IMR-90 (cell line): Measurements from ENCODE around the gene TMEM17. TPM values are rescaled to one million over a fixed set of nuclear protein-coding genes. Genes with fewer than 3 reads are reported as not detected.

Source experiments
- ATAC-seq: fragments of 200-7000 bp; cut with Tn5 transposase; 2 replicates; pipeline ENCODE4 v1.9.1; 2020; ENCODE audit warnings: low read depth, mild to moderate bottlenecking, moderate library complexity
- BruUV-seq: library from RNA; stranded (reverse); fragments of 400-500 nt; replicated peaks from 2 replicates; lab custom pipeline; 2021; lab: Mats Ljungman, UMichigan
- CTCF ChIA-PET: fragments of 300-600 bp; formaldehyde crosslinking; extraction: SDS; loops from one replicate; lab custom pipeline; 2021; ENCODE audit warnings: antibody characterized with exemption; lab: Yijun Ruan, JAX
- POLR2A ChIA-PET: fragments of 300-600 bp; sonication (Branson Sonifier 250); formaldehyde crosslinking; loops from one replicate; lab custom pipeline; 2022; ENCODE audit warnings: antibody characterized with exemption; ENCODE audit not compliant: unreplicated experiment; lab: Charles Lee
- DNase-seq: peaks from one replicate; pipeline ENCODE4 v3.0.0; 2013
- H2AFZ ChIP-seq: replicated peaks from 2 replicates; pipeline ENCODE3; 2013; ENCODE audit warnings: low read length, mild to moderate bottlenecking; ENCODE audit not compliant: poor library complexity
- H2AK5ac ChIP-seq: 2 replicates; pipeline ENCODE4 v1.6.1; 2013; ENCODE audit warnings: low read depth, low read length, inconsistent platforms
- H2AK9ac ChIP-seq: replicated peaks from 2 replicates; pipeline ENCODE3; 2013; ENCODE audit warnings: mild to moderate bottlenecking, low read depth, low read length, moderate library complexity; ENCODE audit not compliant: poor library complexity
- H2BK120ac ChIP-seq: 2 replicates; pipeline ENCODE4 v1.6.1; 2013; ENCODE audit warnings: low read depth, low read length, inconsistent platforms
- H2BK15ac ChIP-seq: 3 replicates; pipeline ENCODE4 v1.6.1; 2013; ENCODE audit warnings: low read depth, low read length, inconsistent platforms
- H2BK20ac ChIP-seq: 2 replicates; pipeline ENCODE4 v1.6.1; 2013; ENCODE audit warnings: low read depth, mild to moderate bottlenecking, inconsistent platforms, low read length, moderate library complexity
- H2BK5ac ChIP-seq: 2 replicates; pipeline ENCODE4 v1.6.1; 2013; ENCODE audit warnings: mild to moderate bottlenecking, low read depth, low read length, inconsistent platforms; ENCODE audit not compliant: poor library complexity, severe bottlenecking
- H3K14ac ChIP-seq: replicated peaks from 2 replicates; pipeline ENCODE4 v1.6.1; 2013; ENCODE audit warnings: low read depth, low read length, inconsistent platforms
- H3K18ac ChIP-seq: 2 replicates; pipeline ENCODE4 v1.6.1; 2013; ENCODE audit warnings: low read depth, low read length, control low read depth
- H3K23ac ChIP-seq: 2 replicates; pipeline ENCODE4 v1.6.1; 2013; ENCODE audit warnings: low read depth, low read length, inconsistent platforms
- H3K27ac ChIP-seq: 2 replicates; pipeline ENCODE4 v1.5.1; 2013; ENCODE audit warnings: mild to moderate bottlenecking, control low read depth, low read length; ENCODE audit not compliant: insufficient read depth
- H3K27me3 ChIP-seq: 2 replicates; pipeline ENCODE4 v1.6.1; 2013; ENCODE audit warnings: low read length; ENCODE audit not compliant: control insufficient read depth, insufficient read depth
- H3K36me3 ChIP-seq: 2 replicates; pipeline ENCODE4 v1.6.1; 2013; ENCODE audit warnings: low read length, mixed read lengths; ENCODE audit not compliant: control insufficient read depth, insufficient read depth
- H3K4ac ChIP-seq: 2 replicates; pipeline ENCODE4 v1.6.1; 2013; ENCODE audit warnings: low read depth, low read length, inconsistent platforms
- H3K4me1 ChIP-seq: 2 replicates; pipeline ENCODE4 v1.6.1; 2013; ENCODE audit warnings: low read length, mixed read lengths; ENCODE audit not compliant: control insufficient read depth, insufficient read depth
- H3K4me2 ChIP-seq: 2 replicates; pipeline ENCODE4 v1.6.1; 2013; ENCODE audit warnings: low read depth, mild to moderate bottlenecking, control low read depth, low read length, moderate library complexity
- H3K4me3 ChIP-seq: 2 replicates; pipeline ENCODE4 v1.5.1; 2013; ENCODE audit warnings: low read depth, mild to moderate bottlenecking, control low read depth, low read length, moderate library complexity; ENCODE audit not compliant: insufficient read depth
- H3K56ac ChIP-seq: 2 replicates; pipeline ENCODE4 v1.6.1; 2013; ENCODE audit warnings: low read length, inconsistent platforms; ENCODE audit not compliant: insufficient read depth; ENCODE audit errors: extremely low read depth
- H3K79me1 ChIP-seq, 2 experiments: 2 replicates each; pipeline ENCODE4 v1.6.1; 2013; ENCODE audit warnings: low read length in 2 of 2, inconsistent platforms in 1 of 2, low read depth in 1 of 2
- H3K9ac ChIP-seq: 2 replicates; pipeline ENCODE4 v1.6.1; 2013; ENCODE audit warnings: low read depth, low read length, control low read depth
- H3K9me1 ChIP-seq: 2 replicates; pipeline ENCODE4 v1.6.1; 2013; ENCODE audit warnings: low read length, inconsistent platforms; ENCODE audit not compliant: insufficient read depth
- H3K9me3 ChIP-seq: 2 replicates; pipeline ENCODE4 v1.6.1; 2013; ENCODE audit warnings: low read length; ENCODE audit not compliant: control insufficient read depth, insufficient read depth
- H4K20me1 ChIP-seq: 2 replicates; pipeline ENCODE4 v1.6.1; 2013; ENCODE audit warnings: low read length, inconsistent platforms; ENCODE audit not compliant: insufficient read depth
- H4K5ac ChIP-seq: 2 replicates; pipeline ENCODE4 v1.6.1; 2013; ENCODE audit warnings: mild to moderate bottlenecking, low read depth, low read length, control low read depth
- H4K8ac ChIP-seq, 2 experiments: 2 replicates each; pipeline ENCODE4 v1.6.1; 2013; ENCODE audit warnings: low read depth in 2 of 2, low read length in 2 of 2, control low read depth in 1 of 2, inconsistent platforms in 1 of 2
- H4K91ac ChIP-seq: 2 replicates; pipeline ENCODE4 v1.6.1; 2013; ENCODE audit warnings: low read depth, low read length, inconsistent platforms; ENCODE audit not compliant: insufficient read depth
- BHLHE40 ChIP-seq: fragments of 150-350 bp; IDR thresholded peaks from 2 replicates; pipeline ENCODE4 v1.6.1; 2016; ENCODE audit warnings: mild to moderate bottlenecking, low read depth, low read length
- CEBPB ChIP-seq: IDR thresholded peaks from 2 replicates; pipeline ENCODE4 v1.6.1; 2012; ENCODE audit warnings: low read depth, low read length, improper control_type of control experiment
- CHD1 ChIP-seq: IDR thresholded peaks from 2 replicates; pipeline ENCODE4 v1.6.1; 2012; ENCODE audit warnings: low read depth, low read length, improper control_type of control experiment
- FOS ChIP-seq: fragments of 150-350 bp; IDR thresholded peaks from 2 replicates; pipeline ENCODE4 v1.6.1; 2016; ENCODE audit warnings: low read depth, low read length
- MAFK ChIP-seq: IDR thresholded peaks from 2 replicates; pipeline ENCODE4 v1.6.1; 2012; ENCODE audit warnings: low read depth, low read length, improper control_type of control experiment
- MAZ ChIP-seq: IDR thresholded peaks from 2 replicates; pipeline ENCODE4 v1.6.1; 2012; ENCODE audit warnings: low read depth, mild to moderate bottlenecking, low read length, improper control_type of control experiment, moderate library complexity, borderline replicate concordance
- MXI1 ChIP-seq: IDR thresholded peaks from 2 replicates; pipeline ENCODE4 v1.6.1; 2012; ENCODE audit warnings: low read depth, mild to moderate bottlenecking, low read length, moderate library complexity, borderline replicate concordance
- NFE2L2 ChIP-seq: fragments of 150-350 bp; IDR thresholded peaks from 2 replicates; pipeline ENCODE4 v1.6.1; 2016; ENCODE audit warnings: low read depth, mild to moderate bottlenecking, low read length
- POLR2A ChIP-seq: IDR thresholded peaks from 2 replicates; pipeline ENCODE4 v1.6.1; 2012; ENCODE audit warnings: mild to moderate bottlenecking, low read depth, low read length
- RAD21 ChIP-seq: IDR thresholded peaks from 2 replicates; pipeline ENCODE4 v1.6.1; 2012; ENCODE audit warnings: low read length, improper control_type of control experiment
- RCOR1 ChIP-seq: IDR thresholded peaks from 2 replicates; pipeline ENCODE4 v1.6.1; 2012; ENCODE audit warnings: mild to moderate bottlenecking, low read length, improper control_type of control experiment; ENCODE audit not compliant: insufficient replicate concordance
- RFX5 ChIP-seq: IDR thresholded peaks from 2 replicates; pipeline ENCODE4 v1.8.0; 2012; ENCODE audit warnings: low read depth, mild to moderate bottlenecking, low read length, moderate library complexity
- SMC3 ChIP-seq: fragments of 150-350 bp; IDR thresholded peaks from 2 replicates; pipeline ENCODE4 v1.6.1; 2016; ENCODE audit warnings: low read depth, mild to moderate bottlenecking, antibody characterized with exemption, low read length, moderate library complexity
- WGBS, 2 experiments: methylation state at CpG; one replicate each; pipeline versions ENCODE4 v1.1.5 to v1.1.7; 2013; ENCODE audit warnings: missing lambda C conversion rate in 2 of 2; ENCODE audit not compliant: insufficient read length in 1 of 2; ENCODE audit errors: extremely low coverage in 2 of 2; 5-methylcytosine and 5-hydroxymethylcytosine counted together
- dilution Hi-C: fragments of 300-500 bp; cut with HindIII; formaldehyde crosslinking; loops from one replicate; pipeline ENCODE4 v1.14.3; 2018; ENCODE audit warnings: low sequenced_read_pairs; ENCODE audit not compliant: unreplicated experiment
- in situ Hi-C: fragments of 300-500 bp; cut with MboI; formaldehyde crosslinking; loops from 3 replicates; pipeline ENCODE4 v1.14.3; 2019; ENCODE audit warnings: low sequenced_read_pairs, inconsistent platforms, mixed read lengths
- intact Hi-C: fragments of 100-400 bp; cut with micrococcal nuclease; formaldehyde crosslinking; loops from 2 replicates; pipeline ENCODE4 v1.10.0; 2022
- polyA plus RNA-seq, 3 experiments: library from polyadenylated mRNA; depleted of rRNA; stranded (reverse); fragments of >200 nt; gene quantifications; 2 replicates each; pipeline ENCODE4 v1.2.3, GENCODE V29; 2012; ENCODE audit warnings: low replicate concordance in 1 of 3
- total RNA-seq: library from RNA; depleted of rRNA; stranded (reverse); fragments of >200 nt; gene quantifications from 2 replicates; pipeline ENCODE4 v1.2.3, GENCODE V29; 2012
- TF ChIP-seq, protein P1 (sequence below): fragments of 150-350 bp; IDR thresholded peaks from 2 replicates; pipeline ENCODE4 v1.6.1; 2016; ENCODE audit warnings: low read depth, mild to moderate bottlenecking, low read length, moderate library complexity, borderline replicate concordance
- TF ChIP-seq, protein P2 (sequence below): fragments of 150-350 bp; IDR thresholded peaks from 2 replicates; pipeline ENCODE4 v1.6.1; 2017; ENCODE audit warnings: mild to moderate bottlenecking, antibody characterized with exemption, low read length, low read depth
- TF ChIP-seq, protein P3 (sequence below): conservative IDR thresholded peaks from 2 replicates; pipeline ENCODE4 v1.5.1; 2012; ENCODE audit warnings: mild to moderate bottlenecking, low read depth, low read length, improper control_type of control experiment

Gene TMEM17
- total and polyA plus RNA-seq, 2 of the 4 experiments (the other 2 are of a cell fraction), result 1.3 to 1.8 TPM

DNA sequence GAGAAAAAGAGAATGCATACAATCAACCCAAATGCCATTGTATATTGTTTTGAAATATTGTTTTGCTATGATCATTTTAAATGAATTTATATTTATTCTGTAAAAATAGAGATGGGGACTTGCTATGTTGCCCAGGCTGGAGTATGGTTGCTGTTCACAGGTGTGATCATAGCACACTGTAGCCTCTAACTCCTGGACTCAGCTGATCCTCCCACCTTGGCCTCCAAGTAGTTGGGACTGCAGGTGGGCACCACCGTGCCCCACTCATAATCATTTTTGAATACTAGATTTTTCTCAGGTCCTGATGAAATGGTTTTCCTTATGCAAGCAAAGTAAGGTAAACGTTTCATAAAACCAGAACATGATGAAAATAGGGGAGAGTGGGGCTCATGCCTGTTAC, 46.3 kb downstream of the TMEM17 start:
- no peaks in the 10 kb centered on the region for H3K9me3 ChIP-seq
- no peaks in the 10 kb centered on the region for H3K27me3 ChIP-seq
- H4K20me1 ChIP-seq, result no peaks in the 10 kb centered on the region
- POLR2A ChIA-PET, result interaction anchor here (0.7 kb wide), 1 partner anchor 118 kb away, joined by 3 read pairs; no protein-coding TSS in a partner anchor
- H3K56ac ChIP-seq, result no peak overlapping the region
- no peak overlapping the region for H2BK15ac ChIP-seq
- BruUV-seq, result no TSS peak
- no peak overlapping the region for H3K27ac ChIP-seq
- no peaks in the 10 kb centered on the region for H3K79me1 ChIP-seq
- H3K18ac ChIP-seq, result no peak overlapping the region
- peaks cover 9% of the 10 kb centered on the region; the same call in 1 of the 2 replicates for H3K4me1 ChIP-seq
- H3K4ac ChIP-seq, result no peak overlapping the region
- intact Hi-C loops (loop anchor here (5.0 kb wide), 3 partner anchors 118 to 1028 kb away; no protein-coding TSS in a partner anchor), dilution Hi-C loops (no loop called here), in situ Hi-C loops (loop anchor here (5.0 to 25.0 kb wide), 3 partner anchors 313 to 1028 kb away; no protein-coding TSS in a partner anchor)
- no CpG with 5 or more reads among the region's 2 CpGs for WGBS, 2 experiments
- H3K4me2 ChIP-seq, result no peak overlapping the region
- no peak overlapping the region for H3K9ac ChIP-seq
- H2AFZ ChIP-seq, result no peak overlapping the region
- no peak overlapping the region for H2BK20ac ChIP-seq
- CTCF ChIA-PET, result interaction anchor here (0.7 to 0.9 kb wide), 2 partner anchors 310 to 318 kb away, joined by 3 read pairs; no protein-coding TSS in a partner anchor
- no peak for ATAC-seq
- no peak overlapping the region for H2AK9ac ChIP-seq
- H4K91ac ChIP-seq, result no peak overlapping the region
- no peak overlapping the region for H4K5ac ChIP-seq
- H3K9me1 ChIP-seq, result no peaks in the 10 kb centered on the region
- H2BK5ac ChIP-seq, result no peak overlapping the region
- no peak overlapping the region for H3K4me3 ChIP-seq
- no peak overlapping the region for H4K8ac ChIP-seq
- DNase-seq, result no peak
- no peak overlapping the region for H2BK120ac ChIP-seq
- TF ChIP-seq, protein P1, sequence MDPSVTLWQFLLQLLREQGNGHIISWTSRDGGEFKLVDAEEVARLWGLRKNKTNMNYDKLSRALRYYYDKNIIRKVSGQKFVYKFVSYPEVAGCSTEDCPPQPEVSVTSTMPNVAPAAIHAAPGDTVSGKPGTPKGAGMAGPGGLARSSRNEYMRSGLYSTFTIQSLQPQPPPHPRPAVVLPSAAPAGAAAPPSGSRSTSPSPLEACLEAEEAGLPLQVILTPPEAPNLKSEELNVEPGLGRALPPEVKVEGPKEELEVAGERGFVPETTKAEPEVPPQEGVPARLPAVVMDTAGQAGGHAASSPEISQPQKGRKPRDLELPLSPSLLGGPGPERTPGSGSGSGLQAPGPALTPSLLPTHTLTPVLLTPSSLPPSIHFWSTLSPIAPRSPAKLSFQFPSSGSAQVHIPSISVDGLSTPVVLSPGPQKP, result no peak
- TF ChIP-seq NFE2L2 (no peak), BHLHE40 (no peak), RAD21 (no peak), FOS (no peak), MAZ (no peak), RCOR1 (no peak), RFX5 (no peak), CHD1 (no peak), MAFK (no peak), POLR2A (no peak), MXI1 (no peak), SMC3 (no peak), CEBPB (no peak)
- TF ChIP-seq, protein P2, sequence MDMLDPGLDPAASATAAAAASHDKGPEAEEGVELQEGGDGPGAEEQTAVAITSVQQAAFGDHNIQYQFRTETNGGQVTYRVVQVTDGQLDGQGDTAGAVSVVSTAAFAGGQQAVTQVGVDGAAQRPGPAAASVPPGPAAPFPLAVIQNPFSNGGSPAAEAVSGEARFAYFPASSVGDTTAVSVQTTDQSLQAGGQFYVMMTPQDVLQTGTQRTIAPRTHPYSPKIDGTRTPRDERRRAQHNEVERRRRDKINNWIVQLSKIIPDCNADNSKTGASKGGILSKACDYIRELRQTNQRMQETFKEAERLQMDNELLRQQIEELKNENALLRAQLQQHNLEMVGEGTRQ, result no peak
- TF ChIP-seq, protein P3, sequence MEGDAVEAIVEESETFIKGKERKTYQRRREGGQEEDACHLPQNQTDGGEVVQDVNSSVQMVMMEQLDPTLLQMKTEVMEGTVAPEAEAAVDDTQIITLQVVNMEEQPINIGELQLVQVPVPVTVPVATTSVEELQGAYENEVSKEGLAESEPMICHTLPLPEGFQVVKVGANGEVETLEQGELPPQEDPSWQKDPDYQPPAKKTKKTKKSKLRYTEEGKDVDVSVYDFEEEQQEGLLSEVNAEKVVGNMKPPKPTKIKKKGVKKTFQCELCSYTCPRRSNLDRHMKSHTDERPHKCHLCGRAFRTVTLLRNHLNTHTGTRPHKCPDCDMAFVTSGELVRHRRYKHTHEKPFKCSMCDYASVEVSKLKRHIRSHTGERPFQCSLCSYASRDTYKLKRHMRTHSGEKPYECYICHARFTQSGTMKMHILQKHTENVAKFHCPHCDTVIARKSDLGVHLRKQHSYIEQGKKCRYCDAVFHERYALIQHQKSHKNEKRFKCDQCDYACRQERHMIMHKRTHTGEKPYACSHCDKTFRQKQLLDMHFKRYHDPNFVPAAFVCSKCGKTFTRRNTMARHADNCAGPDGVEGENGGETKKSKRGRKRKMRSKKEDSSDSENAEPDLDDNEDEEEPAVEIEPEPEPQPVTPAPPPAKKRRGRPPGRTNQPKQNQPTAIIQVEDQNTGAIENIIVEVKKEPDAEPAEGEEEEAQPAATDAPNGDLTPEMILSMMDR, result no peak
- no peak overlapping the region for H2AK5ac ChIP-seq
- no peak overlapping the region for H3K14ac ChIP-seq
- no peak overlapping the region for H3K23ac ChIP-seq
- H3K36me3 ChIP-seq, result no peaks in the 10 kb centered on the region
